HG02840 (cell line): ENCODE measurements around the gene SNCG.
"Not testable (repeated sequence)": the region's sequence is repeated elsewhere in the genome, so short reads cannot be mapped to it uniquely, and the experiment has no call there.

Experiments
- ATAC-seq: cut with Tn5 transposase; IDR thresholded peaks from one replicate; pipeline ENCODE4 v1.9.1; 2021; ENCODE audit warnings: mild to moderate bottlenecking, moderate library complexity, moderate number of reproducible peaks; ENCODE audit not compliant: unreplicated experiment, low FRiP score

The SNCG gene

DNA sequence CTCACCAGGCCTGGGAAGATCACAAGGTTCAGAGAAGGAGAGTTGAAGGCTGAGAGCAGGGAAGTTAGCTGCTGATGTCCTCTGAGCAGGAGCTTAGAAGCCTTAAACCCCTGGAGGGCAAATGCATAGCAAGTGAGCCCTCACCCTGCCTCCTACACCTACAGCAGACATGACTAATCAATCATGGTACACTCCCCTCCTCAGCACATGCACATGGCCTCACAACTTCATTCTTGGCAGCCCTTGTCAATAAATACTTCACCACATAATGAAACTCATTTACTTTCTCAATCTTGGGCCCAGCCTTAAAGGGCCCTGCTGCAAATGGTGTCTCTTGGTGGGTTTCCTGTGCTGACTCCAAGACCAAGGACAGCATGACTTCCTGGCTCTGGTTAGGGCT, 13.9 kb upstream of the SNCG start:
- no peak for ATAC-seq

- ATAC-seq = no peak
Observed at GRCh38 chr10:86944907-86945306, 13.5 kb upstream of the SNCG start.

GRCh38 chr10:86945361-86946212, 12.8 kb upstream of the SNCG start:
- no peak for ATAC-seq

DNA sequence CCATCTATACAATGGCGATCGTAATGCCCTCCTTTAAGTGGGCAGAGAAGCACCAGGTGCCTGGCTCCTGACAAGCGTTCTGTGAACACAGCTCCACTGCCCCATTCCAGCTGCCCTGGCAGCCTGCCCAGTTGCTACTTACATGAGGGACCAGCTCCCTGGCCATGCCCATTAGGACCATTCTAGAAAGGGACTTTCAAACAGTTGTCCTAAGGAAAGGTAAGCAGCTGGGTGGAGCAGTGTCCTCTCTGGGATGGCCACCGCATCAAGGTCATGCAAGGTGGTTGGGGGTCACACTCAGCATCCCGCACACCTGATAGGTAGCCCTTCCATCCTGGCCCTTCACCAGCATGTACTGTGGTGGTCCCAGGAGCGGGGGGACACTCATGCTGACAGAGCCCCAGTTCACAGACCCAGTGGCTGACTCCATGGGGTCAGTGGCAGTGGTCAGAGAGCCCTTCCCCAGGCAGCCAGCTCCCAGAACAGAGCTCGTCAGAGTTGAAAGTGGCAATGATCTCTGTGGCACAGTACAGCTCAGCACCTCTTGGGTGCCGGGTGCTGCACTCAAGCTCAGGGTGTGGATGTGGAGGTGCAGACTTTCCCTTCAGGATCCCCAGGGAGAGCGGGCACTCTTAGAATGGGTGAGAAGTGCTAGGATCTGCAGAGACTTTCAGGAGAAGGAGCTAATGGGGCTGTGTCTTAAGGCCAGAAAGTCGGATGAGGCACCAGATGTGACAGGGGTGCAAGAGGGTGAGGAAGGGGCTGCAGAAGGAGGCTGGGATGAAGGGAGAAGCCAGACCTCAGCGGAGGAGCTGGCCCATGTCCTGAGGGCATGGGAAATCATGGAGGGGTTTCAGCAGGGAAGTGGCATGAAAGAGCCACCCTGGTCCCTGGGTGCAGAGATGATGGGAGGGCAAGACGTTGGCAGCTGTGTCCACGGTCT, 11.9 kb upstream of the SNCG start:
- ATAC-seq = no peak

- not testable (repeated sequence) for ATAC-seq
Observed at GRCh38 chr10:86947806-86948205, 10.6 kb upstream of the SNCG start.

- ATAC-seq = no peak
Observed at GRCh38 chr10:86950349-86950748, 8.1 kb upstream of the SNCG start.

DNA sequence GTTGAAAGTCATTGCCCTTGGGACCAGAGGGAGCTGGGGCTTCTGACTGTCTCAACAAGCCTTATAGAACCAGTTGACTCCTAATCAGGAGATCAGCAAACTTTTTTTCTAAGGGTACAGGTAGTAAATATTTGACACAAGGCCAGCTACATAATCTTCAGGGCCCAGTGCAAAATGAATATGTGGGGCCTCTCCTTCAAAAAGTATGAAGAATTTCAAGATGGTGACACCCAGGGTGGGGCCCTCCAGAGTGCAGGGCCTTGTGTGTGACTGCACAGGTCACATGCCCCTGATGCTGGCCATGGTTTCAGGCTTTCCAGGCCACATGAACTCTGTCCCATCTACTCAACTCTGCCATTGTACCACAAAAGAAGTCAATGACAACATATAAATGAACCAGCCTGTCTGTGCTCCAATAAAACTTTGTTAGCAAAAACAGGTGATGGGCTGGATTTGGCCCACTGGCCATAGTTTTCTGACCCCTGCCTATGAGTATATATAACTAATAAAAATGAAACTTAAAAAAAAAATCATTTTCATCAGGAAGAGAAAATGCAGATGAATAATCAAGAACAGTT, 7.1 kb upstream of the SNCG start:
- ATAC-seq = no peak

DNA sequence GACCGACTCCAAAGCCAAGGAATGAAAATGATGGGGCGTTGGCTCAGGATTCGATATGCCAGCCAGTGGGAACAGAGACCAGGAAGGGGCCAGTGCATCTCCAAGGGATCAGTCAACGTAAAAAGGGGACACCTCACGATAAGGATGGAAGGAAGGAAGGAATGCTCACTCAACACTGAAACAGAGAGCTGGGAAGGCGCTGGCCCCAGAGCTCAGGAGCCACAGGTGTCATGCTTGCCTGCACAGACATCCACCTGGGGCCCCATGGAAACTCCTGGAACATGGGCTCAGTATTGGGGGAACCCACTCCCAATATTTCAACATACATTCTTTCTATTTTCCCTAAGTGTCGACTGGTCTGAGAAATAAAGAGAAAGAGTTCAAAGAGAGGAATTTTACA, 6.3 kb upstream of the SNCG start:
- ATAC-seq = no peak

DNA sequence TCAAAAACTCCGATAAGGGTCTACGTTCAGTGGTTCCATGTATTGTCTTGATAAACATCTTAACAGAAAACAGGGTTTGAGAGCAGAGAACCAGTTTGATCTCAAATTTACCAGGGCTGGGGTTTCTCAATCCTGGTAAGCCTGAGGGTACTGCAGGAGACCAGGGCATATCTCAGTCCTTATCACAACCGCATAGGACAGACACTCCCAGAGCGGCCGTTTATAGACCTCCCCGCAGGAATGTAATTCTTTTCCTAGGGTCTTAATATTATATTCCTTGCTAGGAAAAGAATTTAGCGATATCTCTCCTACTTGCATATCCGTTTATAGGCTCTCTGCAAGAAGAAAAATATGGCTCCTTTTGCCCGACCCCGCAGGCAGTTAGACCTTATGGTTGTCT, 5.7 kb upstream of the SNCG start:
- ATAC-seq = not testable (repeated sequence)

- no peak for ATAC-seq
Observed at GRCh38 chr10:86953747-86954680, 4.4 kb upstream of the SNCG start.

- ATAC-seq = no peak
Observed at GRCh38 chr10:86954681-86955500, 3.5 kb upstream of the SNCG start.

DNA sequence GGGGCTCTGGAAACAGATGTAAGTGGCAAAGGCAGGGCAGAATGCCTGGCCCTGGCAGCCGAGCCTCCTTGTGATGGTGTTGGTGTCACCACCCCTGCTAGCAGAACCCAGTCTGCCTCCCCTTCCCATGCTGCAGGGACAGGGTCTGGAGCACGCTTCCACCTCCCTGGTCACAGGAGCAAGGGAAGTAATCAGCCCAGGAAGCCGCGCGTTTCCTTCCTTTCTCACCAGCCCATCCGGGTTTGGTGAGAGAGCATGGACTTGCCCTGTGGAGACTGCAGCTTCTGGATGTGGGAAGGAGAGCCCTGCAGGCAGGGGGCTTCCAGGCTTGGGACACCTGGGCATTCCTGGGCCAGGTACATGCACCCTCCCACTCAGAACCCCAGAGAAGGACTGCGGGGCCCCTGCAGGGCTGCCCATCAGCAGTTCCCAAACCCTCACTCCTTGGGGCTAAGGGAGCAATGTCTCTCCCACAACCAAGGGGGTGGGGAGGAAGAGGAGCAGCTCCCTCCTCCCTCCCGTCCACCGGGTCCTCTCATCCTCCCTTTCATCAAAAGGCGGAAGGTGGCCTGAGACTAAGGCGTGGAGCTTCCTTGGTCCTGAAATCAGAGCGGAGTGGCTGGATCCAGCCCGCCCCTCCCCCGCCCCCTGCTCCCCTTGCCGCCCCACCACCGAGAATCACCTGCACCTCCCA, 2.8 kb upstream of the SNCG start:
- no peak for ATAC-seq

DNA sequence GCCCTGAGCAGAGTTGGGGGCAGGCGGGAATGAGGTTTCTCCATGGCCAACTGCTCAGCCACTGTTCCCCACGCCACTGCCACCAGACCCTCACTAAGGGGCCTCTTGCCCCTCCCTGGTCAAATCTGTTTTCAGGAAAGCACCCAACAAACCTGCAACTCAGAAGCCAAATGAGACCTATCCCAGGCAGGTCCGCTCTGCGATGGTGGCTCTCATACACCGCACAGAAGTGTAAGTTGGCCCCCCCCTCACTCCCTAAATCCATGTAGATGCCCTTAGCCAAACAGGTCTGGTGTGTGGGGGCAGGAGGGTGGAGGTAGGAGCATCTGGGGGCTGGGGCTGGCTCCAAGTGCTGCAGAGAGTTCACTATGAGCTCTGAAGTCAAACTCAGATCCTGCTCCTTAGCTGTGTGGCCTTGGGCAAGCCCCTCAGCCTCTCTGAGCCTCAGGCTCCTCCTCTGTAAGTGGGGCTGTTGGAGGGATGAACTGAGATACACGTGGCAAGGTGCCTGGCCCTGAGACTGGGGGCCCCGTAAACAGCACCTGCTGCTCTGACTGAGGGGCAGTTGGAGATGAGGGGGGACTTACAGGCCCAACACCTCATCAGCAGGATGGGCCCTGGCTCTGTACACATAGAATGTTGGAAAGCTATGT, 2.1 kb upstream of the SNCG start:
- no peak for ATAC-seq

- no peak for ATAC-seq
Observed at GRCh38 chr10:86956848-86957448, 1.5 kb upstream of the SNCG start.

GRCh38 chr10:86957471-86958115, 806 bp upstream of the SNCG start, which contains the start of gene MMRN2:
Gene MMRN2 (minus strand): TSS chr10:86957615. CDS start chr10:86957541, 74 bp downstream.
- no peak for ATAC-seq

DNA sequence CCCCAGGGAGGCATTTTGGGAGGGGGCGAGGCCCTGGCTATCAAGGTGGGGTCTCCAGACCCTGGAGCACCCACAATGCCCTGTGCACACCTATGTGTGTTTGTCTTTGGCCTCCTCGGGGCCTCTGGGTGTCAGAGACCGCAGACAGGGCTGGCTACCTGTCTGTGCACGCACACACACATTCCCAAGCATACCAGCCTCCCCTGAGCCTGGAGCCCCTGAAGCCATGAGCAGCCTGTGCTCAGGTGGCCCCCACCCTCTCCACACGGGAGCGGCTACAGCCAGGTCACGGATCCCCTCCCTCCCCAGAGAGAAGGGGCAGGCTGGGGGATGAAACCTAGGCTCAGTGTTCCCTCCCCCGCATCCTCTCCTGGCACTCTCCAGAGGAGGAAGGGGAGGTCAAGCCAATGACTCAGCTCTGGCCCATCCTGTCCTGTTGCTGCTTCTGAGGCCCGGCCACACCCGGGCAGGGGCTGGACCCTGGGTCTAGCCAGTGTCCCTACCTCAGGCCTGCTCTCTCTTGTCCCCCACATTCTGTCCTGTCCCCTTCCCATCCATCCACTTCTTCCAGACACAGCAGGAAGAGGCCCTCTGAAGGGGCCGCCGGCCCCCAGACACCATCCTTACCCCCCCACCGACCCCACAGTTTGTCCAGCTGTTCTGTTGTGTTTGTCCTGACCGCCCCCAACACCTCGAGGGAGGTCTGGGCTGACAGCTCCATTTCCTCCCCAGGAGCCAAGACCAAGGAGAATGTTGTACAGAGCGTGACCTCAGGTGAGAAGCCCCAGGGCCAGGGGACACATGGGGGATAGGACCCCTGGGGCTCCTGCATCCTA, 720 bp downstream of the SNCG start:
- no peak for ATAC-seq
